ENCODE data around the gene ZBTB7A. TPM values are rescaled to one million over a fixed set of nuclear protein-coding genes. Genes with fewer than 3 reads are reported as not detected.

ZBTB7A gene
- total and polyA plus RNA-seq, 10 of the 15 experiments (the other 5 are each of a cell fraction or from before 2014, with no cell fraction given), result 0.26 to 42.4 (median 4.5) TPM

DNA sequence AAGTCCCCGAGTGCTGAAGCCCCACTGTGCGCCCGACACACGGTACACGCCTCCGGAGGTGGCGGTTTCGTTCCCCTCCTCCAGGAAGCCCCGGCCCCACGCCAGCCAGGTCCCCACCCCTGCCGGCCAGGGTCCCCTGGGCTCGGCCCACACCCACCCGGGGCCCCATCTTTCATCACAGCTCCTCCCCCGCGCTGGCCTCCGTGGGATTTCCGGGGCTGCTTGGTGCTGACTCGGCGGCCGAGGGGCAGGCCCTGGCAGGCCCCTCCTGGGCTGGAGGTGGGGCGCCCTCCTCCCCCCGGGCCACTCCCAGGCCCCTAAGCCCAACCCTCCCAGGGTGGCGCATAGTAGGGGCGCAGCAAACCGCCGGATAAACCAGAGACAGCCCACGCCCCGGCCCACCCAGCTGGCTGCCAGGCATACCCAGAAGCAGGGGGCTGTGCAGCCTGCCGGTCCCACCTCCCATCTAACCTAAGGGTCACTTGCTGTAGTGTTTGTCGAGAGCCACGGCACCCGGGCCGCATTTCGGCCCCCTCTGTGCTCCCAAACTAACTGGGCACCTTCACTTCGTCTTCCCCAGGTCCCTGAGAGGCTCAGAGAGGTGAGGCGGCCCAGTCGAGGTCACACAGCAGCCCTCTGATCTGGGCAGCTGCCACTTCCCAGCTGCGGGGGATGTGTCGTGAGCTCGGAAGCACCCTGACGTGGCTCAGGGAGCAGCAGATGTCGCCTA, 6.6 kb downstream of the ZBTB7A start:
- peaks cover 29% of the 10 kb centered on the region for H3K4me1 ChIP-seq (ENCODE audit: control insufficient read depth, insufficient read depth, low read length)
- no peak overlapping the region for H2AFZ ChIP-seq (ENCODE audit: control insufficient read depth, low read depth, low read length)
- no peaks in the 10 kb centered on the region for H3K9me3 ChIP-seq (replicated peaks; ENCODE audit: control insufficient read depth, insufficient read depth, low read length)
- ChIA-PET RAD21 (ENCODE audit: unreplicated experiment) (interaction anchor here (1.1 to 2.6 kb wide), 5 partner anchors 49 to 80 kb away, joined by 3 to 10 read pairs (median 4); no protein-coding TSS in a partner anchor), SMC1A (ENCODE audit: uncharacterized antibody, unreplicated experiment) (interaction anchor here (1.9 kb wide), 2 partner anchors 50 to 55 kb away, joined by 5 to 6 read pairs; no protein-coding TSS in a partner anchor), POLR2A (interaction anchor here (0.5 to 3.2 kb wide), 13 partner anchors 14 to 283 kb away, joined by 3 to 15 read pairs (median 5); partner anchors contain the start of genes EEF2 and PIAS4), CTCF (interaction anchor here (1.2 to 3.1 kb wide), 4 partner anchors 56 to 79 kb away, joined by 3 to 12 read pairs (median 8); partner anchors contain the start of gene EEF2)
- FAIRE-seq (peak; percentile 13), ATAC-seq (peak; percentile 80), DNase-seq (ENCODE audit: low read depth, low spot score) (peak; percentile 28)
- peak overlapping the region; percentile 58 for H3K4me3 ChIP-seq
- H3K36me3 ChIP-seq (ENCODE audit: control insufficient read depth in 2 of 2, insufficient read depth in 2 of 2, low read length in 1 of 2), result peaks cover 9 to 16% of the 10 kb centered on the region in 2 experiments; a peak in 3 of 4 replicates
- H3K27ac ChIP-seq (ENCODE audit: control insufficient read depth, insufficient read depth), result peak overlapping the region; percentile 87
- intact Hi-C loops (cut with micrococcal nuclease; ENCODE audit: unreplicated experiment) (loop anchor here (10.0 kb wide), 1 partner anchor 125 kb away; the partner anchor contains the start of genes ANKRD24 and SIRT6), in situ Hi-C loops (cut with MboI) (loop anchor here (5.0 kb wide), 1 partner anchor 68 kb away; no protein-coding TSS in a partner anchor)
- peak overlapping the region; percentile 75 for H3K9ac ChIP-seq (ENCODE audit: control insufficient read depth, insufficient read depth, low read length)
- peaks cover 89% of the 10 kb centered on the region for H3K79me2 ChIP-seq (ENCODE audit: control insufficient read depth, insufficient read depth, low read length)
- BruUV-seq (replicated peaks), result no TSS peak
- WGBS (ENCODE audit: insufficient coverage, insufficient replicate concordance, low lambda C conversion rate, missing lambda C conversion rate), result under 1% methylated on average over 37 of the region's 42 CpGs
- H3K27me3 ChIP-seq (replicated peaks in 1 of 2; ENCODE audit: control insufficient read depth in 2 of 2, insufficient read depth in 2 of 2, low read length in 1 of 2), result no peaks in the 10 kb centered on the region
- peak overlapping the region; percentile 98 for H3K4me2 ChIP-seq (ENCODE audit: control insufficient read depth, insufficient read depth)
- H4K20me1 ChIP-seq (ENCODE audit: control insufficient read depth, insufficient read depth), result peaks cover 18% of the 10 kb centered on the region
- TF ChIP-seq MTA3 (IDR thresholded peaks at IDR 0.05; ENCODE audit: borderline replicate concordance, low read length) (no peak), BMI1 (IDR thresholded peaks at IDR 0.05; ENCODE audit: borderline replicate concordance) (no peak), BACH1 (IDR thresholded peaks at IDR 0.05; ENCODE audit: borderline replicate concordance) (peak; percentile 53; the same call in 1 of the 2 replicates), ZNF384 (IDR thresholded peaks at IDR 0.05; ENCODE audit: borderline replicate concordance, low read depth, low read length) (no peak), ZNF217 (IDR thresholded peaks at IDR 0.05) (peak; percentile 97), RBBP5 (conservative IDR thresholded peaks at IDR 0.05) (no peak), ZSCAN29 (IDR thresholded peaks at IDR 0.05) (no peak), TCF3 (IDR thresholded peaks at IDR 0.05; ENCODE audit: borderline replicate concordance, insufficient read depth, low read depth, low read length) (no peak), SRF (IDR thresholded peaks at IDR 0.05; ENCODE audit: low read depth in 2 of 2, low read length in 2 of 2) (0 out of 4 replicates have a peak, but pooled peaks of 1 of the 2 experiments have one; percentile 29), ASH2L (IDR thresholded peaks at IDR 0.05; ENCODE audit: borderline replicate concordance, low read depth) (no peak), USF2 (IDR thresholded peaks at IDR 0.05; ENCODE audit: borderline replicate concordance, low read depth, low read length) (no peak), FOXM1 (IDR thresholded peaks at IDR 0.05; ENCODE audit: low read depth, low read length) (no peak), FOS (IDR thresholded peaks at IDR 0.05; ENCODE audit: borderline replicate concordance, extremely low read depth, insufficient read length) (no peak), ZNF687 (IDR thresholded peaks at IDR 0.05) (no peak), MTA2 (IDR thresholded peaks at IDR 0.05; ENCODE audit: low read depth) (peak; percentile 33; the same call in 1 of the 2 replicates), JUNB (IDR thresholded peaks at IDR 0.05) (no peak)
- TF ChIP-seq, protein P1, sequence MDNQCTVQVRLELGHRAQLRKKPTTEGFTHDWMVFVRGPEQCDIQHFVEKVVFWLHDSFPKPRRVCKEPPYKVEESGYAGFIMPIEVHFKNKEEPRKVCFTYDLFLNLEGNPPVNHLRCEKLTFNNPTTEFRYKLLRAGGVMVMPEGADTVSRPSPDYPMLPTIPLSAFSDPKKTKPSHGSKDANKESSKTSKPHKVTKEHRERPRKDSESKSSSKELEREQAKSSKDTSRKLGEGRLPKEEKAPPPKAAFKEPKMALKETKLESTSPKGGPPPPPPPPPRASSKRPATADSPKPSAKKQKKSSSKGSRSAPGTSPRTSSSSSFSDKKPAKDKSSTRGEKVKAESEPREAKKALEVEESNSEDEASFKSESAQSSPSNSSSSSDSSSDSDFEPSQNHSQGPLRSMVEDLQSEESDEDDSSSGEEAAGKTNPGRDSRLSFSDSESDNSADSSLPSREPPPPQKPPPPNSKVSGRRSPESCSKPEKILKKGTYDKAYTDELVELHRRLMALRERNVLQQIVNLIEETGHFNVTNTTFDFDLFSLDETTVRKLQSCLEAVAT (IDR thresholded peaks at IDR 0.05), result peak; percentile 32; the same call in 1 of the 2 replicates

Data from GM12878 (cell line).